Lung (tissue), 12 donors: ENCODE results near the gene RHOH. TPM values are rescaled to one million over a fixed set of nuclear protein-coding genes. Genes with fewer than 3 reads are reported as not detected.

Experiments
- ATAC-seq: fragments of 200-7000 bp; cut with Tn5 transposase; one replicate; pipeline ENCODE4 v1.9.1; 2020; ENCODE audit warnings: moderate number of reproducible peaks; ENCODE audit not compliant: insufficient read depth, low FRiP score
- DNase-seq, 3 donors: peaks; one replicate each; pipeline ENCODE4 v3.0.0-alpha.2; 2013 to 2017
- H3K27ac ChIP-seq, 2 donors: one replicate each; pipeline ENCODE4 v1.5.1; 2013; ENCODE audit warnings: mild to moderate bottlenecking in 2 of 2, moderate library complexity in 2 of 2, control low read depth in 1 of 2, inconsistent platforms in 1 of 2, low read depth in 1 of 2, low read length in 1 of 2
- H3K27me3 ChIP-seq, 3 donors: one replicate each; pipeline ENCODE4 v1.5.1; 2013; ENCODE audit warnings: low read length in 2 of 3; ENCODE audit not compliant: control insufficient read depth in 3 of 3, insufficient read depth in 3 of 3
- H3K36me3 ChIP-seq, 4 donors: one replicate each; pipeline ENCODE4 v1.5.1; 2013; ENCODE audit warnings: low read length in 4 of 4, mild to moderate bottlenecking in 1 of 4, moderate library complexity in 1 of 4; ENCODE audit not compliant: control insufficient read depth in 4 of 4, insufficient read depth in 4 of 4
- H3K4me1 ChIP-seq, 5 donors: one replicate each; pipeline ENCODE4 v1.5.1; 2013; ENCODE audit warnings: low read length in 5 of 5, mild to moderate bottlenecking in 2 of 5, moderate library complexity in 1 of 5; ENCODE audit not compliant: control insufficient read depth in 5 of 5, insufficient read depth in 5 of 5
- H3K4me3 ChIP-seq: one replicate; pipeline ENCODE4 v1.5.1; 2013; ENCODE audit warnings: mild to moderate bottlenecking, control low read depth, moderate library complexity
- H3K9ac ChIP-seq, 2 donors: one replicate each; pipeline ENCODE4 v1.5.1; 2013; ENCODE audit warnings: low read length in 2 of 2, control low read depth in 1 of 2; ENCODE audit not compliant: insufficient read depth in 1 of 2
- H3K9me3 ChIP-seq, 4 donors: one replicate each; pipeline ENCODE4 v1.5.1; 2013; ENCODE audit warnings: low read length in 3 of 4, mild to moderate bottlenecking in 1 of 4, moderate library complexity in 1 of 4; ENCODE audit not compliant: control insufficient read depth in 4 of 4, insufficient read depth in 3 of 4
- WGBS, 2 donors: extraction: QIAGEN DNeasy Blood & Tissue Kit; methylation state at CpG; one replicate each; pipeline ENCODE4 v1.1.7; 2013; 5-methylcytosine and 5-hydroxymethylcytosine counted together
- polyA plus RNA-seq, 2 donors: library from polyadenylated mRNA; stranded (reverse); fragments of 200-250 nt; gene quantifications; one replicate each; pipeline ENCODE4 v1.2.1, GENCODE V29; 2013
- total RNA-seq, 2 donors: library from RNA; depleted of rRNA in 1 of 2; stranded (reverse); fragments of >200 nt in 1 of 2; gene quantifications; one replicate each; pipeline ENCODE4 v1.2.1, GENCODE V29; 2014 to 2021
- TF ChIP-seq, protein P1 (sequence below): IDR thresholded peaks from 2 replicates; pipeline ENCODE4 v1.5.1; 2012; ENCODE audit warnings: mild to moderate bottlenecking; ENCODE audit errors: control extremely low read depth, extremely low read depth
- donor health status: control.
- donor health status: control.
- donor health status: Bipolar disorder and iron deficiency.
- donor health status: healthy.
- donor health status: DM: yes; HTN: yes; CAD: no.

The RHOH gene
- total and polyA plus RNA-seq, 4 donors, result 1.2 to 35.8 (median 10.6) TPM

DNA sequence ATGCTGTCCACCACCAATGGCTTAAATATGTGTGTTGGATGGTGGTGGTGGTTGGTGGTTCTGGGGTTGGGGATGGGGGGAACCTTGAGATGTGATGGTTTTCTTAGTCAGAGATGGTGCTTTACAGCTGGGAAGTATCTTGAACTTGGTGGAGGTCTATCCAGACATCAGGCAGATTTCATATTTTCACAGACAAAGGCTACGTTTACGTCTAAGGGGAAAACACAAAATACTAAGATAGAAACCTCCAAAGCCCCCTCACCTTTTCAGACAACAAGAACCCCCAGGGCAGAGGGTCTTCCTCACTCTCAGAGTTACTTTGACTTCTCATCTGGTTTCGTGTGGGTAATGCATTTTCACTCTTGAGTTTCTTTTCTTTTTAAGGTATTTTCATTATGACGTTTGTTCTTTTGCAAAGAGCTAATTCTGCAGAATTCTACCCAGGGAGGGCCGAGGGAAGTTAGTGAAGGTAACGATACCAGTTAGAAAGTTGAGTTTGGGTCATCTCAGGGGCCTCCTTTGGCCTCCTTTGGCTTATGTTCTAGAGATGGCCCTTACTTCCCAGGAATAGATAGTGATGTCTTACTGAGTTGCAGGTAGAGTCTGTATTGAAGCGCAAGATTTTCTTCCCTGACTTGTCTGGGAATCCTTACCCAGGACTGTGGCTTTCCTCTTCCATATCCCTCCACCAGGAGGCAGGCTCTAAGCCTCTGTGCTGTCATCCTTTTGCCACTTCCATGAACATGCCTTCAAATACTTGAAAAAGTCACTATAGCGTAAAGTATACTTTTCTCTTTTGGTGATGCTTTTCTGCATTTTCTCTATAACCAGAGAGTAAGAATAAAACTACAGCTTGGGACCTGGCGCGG lies 31.9 kb downstream of the RHOH start:
- H3K4me1 ChIP-seq, result no peaks in the 10 kb centered on the region
- TF ChIP-seq, protein P1, sequence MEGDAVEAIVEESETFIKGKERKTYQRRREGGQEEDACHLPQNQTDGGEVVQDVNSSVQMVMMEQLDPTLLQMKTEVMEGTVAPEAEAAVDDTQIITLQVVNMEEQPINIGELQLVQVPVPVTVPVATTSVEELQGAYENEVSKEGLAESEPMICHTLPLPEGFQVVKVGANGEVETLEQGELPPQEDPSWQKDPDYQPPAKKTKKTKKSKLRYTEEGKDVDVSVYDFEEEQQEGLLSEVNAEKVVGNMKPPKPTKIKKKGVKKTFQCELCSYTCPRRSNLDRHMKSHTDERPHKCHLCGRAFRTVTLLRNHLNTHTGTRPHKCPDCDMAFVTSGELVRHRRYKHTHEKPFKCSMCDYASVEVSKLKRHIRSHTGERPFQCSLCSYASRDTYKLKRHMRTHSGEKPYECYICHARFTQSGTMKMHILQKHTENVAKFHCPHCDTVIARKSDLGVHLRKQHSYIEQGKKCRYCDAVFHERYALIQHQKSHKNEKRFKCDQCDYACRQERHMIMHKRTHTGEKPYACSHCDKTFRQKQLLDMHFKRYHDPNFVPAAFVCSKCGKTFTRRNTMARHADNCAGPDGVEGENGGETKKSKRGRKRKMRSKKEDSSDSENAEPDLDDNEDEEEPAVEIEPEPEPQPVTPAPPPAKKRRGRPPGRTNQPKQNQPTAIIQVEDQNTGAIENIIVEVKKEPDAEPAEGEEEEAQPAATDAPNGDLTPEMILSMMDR, result no peak
- ATAC-seq, result no peak

DNA sequence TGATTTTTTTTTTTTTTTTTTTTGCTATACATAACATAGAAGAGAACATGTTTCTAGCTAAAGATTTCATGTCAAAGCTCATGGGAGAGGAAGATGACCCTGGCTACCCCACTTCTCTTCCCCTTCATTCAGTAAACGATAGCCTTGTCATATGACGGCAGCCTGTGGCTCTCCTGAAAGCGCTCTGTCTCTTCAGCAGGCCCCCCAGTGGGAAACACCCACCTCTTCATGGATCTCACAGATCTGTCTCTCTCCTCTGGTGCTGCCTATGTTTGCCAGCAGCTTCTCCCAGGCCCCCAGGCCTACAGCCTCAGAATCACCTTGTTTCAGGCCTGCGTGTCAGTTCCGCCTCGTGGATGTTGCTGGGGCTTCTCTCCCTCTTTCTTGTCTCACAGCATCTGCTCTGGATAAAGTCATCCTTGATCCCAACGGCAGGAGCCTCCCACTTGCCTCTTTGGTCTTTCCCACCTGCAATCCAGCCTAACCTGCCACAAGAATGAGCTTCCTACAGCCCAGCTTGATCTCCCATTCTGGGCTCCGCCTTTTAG lies 34.6 kb downstream of the RHOH start:
- Histone ChIP-seq H3K9me3 (no peaks in the 10 kb centered on the region), H3K27me3 (no peaks in the 10 kb centered on the region), H3K27ac (no peak overlapping the region), H3K4me1 (no peaks in the 10 kb centered on the region), H3K9ac (no peak overlapping the region), H3K36me3 (no peaks in the 10 kb centered on the region), H3K4me3 (no peak overlapping the region)
- DNase-seq (no peak), ATAC-seq (no peak)
- TF ChIP-seq, protein P1, result no peak
- WGBS, 2 donors, result 83 to 85% methylated on average over 8 of the region's 8 CpGs

More for the DNA sequence above, 31.9 kb downstream of the RHOH start:
- Histone ChIP-seq H3K36me3 (no peaks in the 10 kb centered on the region), H3K4me3 (no peak overlapping the region), H3K9ac (no peak overlapping the region), H3K27ac (no peak overlapping the region), H3K9me3 (no peaks in the 10 kb centered on the region), H3K27me3 (no peaks in the 10 kb centered on the region)
- DNase-seq, result no peak
- WGBS, 2 donors, result 90 to 93% methylated on average over 10 of the region's 10 CpGs

DNA sequence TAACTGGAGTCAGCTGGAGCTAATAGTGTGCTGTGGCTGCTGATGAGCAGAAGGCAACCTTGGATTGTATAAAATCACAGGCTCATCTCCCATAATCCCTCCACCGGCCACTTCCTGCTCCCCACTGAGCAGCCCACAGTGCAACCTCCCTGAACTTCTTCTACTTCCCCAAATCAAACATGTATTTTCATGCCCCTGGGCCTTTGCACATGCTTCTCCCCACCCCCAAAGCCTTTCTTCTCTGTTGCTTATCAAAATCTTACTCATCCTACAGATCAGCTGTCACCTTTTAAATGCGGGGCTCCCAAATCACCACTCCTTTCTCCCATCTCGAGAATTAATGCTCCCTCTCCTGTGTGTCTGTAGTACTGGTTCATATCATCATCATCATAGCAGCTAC lies 35.8 kb downstream of the RHOH start:
- Histone ChIP-seq H3K27ac (no peak overlapping the region), H3K27me3 (no peaks in the 10 kb centered on the region), H3K4me1 (no peaks in the 10 kb centered on the region), H3K4me3 (no peak overlapping the region), H3K9ac (no peak overlapping the region), H3K9me3 (no peaks in the 10 kb centered on the region), H3K36me3 (no peaks in the 10 kb centered on the region)
- 64 to 86% methylated on average over 3 of the region's 3 CpGs for WGBS, 2 donors
- ATAC-seq (no peak), DNase-seq (no peak)
- TF ChIP-seq, protein P1, result no peak
